ENCODE results near the gene ARMC5.

The ARMC5 gene

DNA sequence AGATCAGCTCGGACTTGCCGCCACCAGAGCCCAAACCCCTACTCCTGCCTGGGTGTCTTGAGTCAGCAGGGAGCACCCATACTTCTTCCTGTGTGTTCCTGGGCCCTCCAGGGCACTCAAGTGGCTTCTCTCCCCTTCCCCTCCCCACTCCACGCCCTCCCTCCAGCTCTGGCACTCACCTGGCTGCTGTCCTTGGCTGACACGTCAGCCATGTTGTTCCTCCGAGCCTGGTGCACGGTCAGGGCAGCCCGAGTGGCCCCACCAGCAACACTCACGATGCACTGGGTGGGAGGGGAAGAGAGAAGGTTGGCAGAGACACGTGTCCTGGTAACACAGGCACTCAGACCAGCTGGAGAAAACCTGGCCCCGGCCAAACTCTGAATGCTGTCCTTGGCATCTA, 37.4 kb downstream of the ARMC5 start:
- H3K9ac ChIP-seq (ENCODE audit: low read length) = no peak overlapping the region
- H4K20me1 ChIP-seq (ENCODE audit: insufficient read depth, low read length) = no peaks in the 10 kb centered on the region
- no peaks in the 10 kb centered on the region for H3K36me3 ChIP-seq (replicated peaks; ENCODE audit: insufficient read depth, low read length)
- H3F3A ChIP-seq (ENCODE audit: insufficient read depth, low read length) = no peaks in the 10 kb centered on the region
- no peaks in the 10 kb centered on the region for H3K4me1 ChIP-seq (ENCODE audit: low read length)
- no peak overlapping the region for H3K27ac ChIP-seq (ENCODE audit: low read length)
- DNase-seq = no peak
- H3K4me2 ChIP-seq (ENCODE audit: low read depth, low read length) = no peak overlapping the region
- no peaks in the 10 kb centered on the region for H3K9me2 ChIP-seq (replicated peaks; ENCODE audit: insufficient read depth, low read length)
- H2AFZ ChIP-seq (ENCODE audit: low read length) = no peak overlapping the region
- no peak for TF ChIP-seq EZH2phosphoT487 (IDR thresholded peaks at IDR 0.05; ENCODE audit: low read length)
- no peak for TF ChIP-seq CTCF (IDR thresholded peaks at IDR 0.05; ENCODE audit: low read length)
- TF ChIP-seq EZH2 (optimal IDR thresholded peaks at IDR 0.05; ENCODE audit: low read depth, low read length) = no peak
- H3K79me2 ChIP-seq (ENCODE audit: low read length) = no peaks in the 10 kb centered on the region
- H3K27me3 ChIP-seq (replicated peaks; ENCODE audit: insufficient read depth, low read length) = no peaks in the 10 kb centered on the region
- no peaks in the 10 kb centered on the region for H3K9me3 ChIP-seq (replicated peaks; ENCODE audit: insufficient read depth, low read length)
- H3K4me3 ChIP-seq (ENCODE audit: low read length) = no peak overlapping the region

- no peaks in the 10 kb centered on the region for H3K79me2 ChIP-seq (ENCODE audit: low read length)
- no peaks in the 10 kb centered on the region for H3K36me3 ChIP-seq (replicated peaks; ENCODE audit: insufficient read depth, low read length)
- DNase-seq = no peak
- no peaks in the 10 kb centered on the region for H3F3A ChIP-seq (ENCODE audit: insufficient read depth, low read length)
- H4K20me1 ChIP-seq (ENCODE audit: insufficient read depth, low read length) = no peaks in the 10 kb centered on the region
- no peak overlapping the region for H3K9ac ChIP-seq (ENCODE audit: low read length)
- H3K27ac ChIP-seq (ENCODE audit: low read length) = no peak overlapping the region
- H3K4me3 ChIP-seq (ENCODE audit: low read length) = no peak overlapping the region
- H3K27me3 ChIP-seq (replicated peaks; ENCODE audit: insufficient read depth, low read length) = no peaks in the 10 kb centered on the region
- no peaks in the 10 kb centered on the region for H3K9me3 ChIP-seq (replicated peaks; ENCODE audit: insufficient read depth, low read length)
- TF ChIP-seq EZH2 (optimal IDR thresholded peaks at IDR 0.05; ENCODE audit: low read depth, low read length) = no peak
- TF ChIP-seq EZH2phosphoT487 (IDR thresholded peaks at IDR 0.05; ENCODE audit: low read length) = no peak
- TF ChIP-seq CTCF (IDR thresholded peaks at IDR 0.05; ENCODE audit: low read length) = no peak
- H2AFZ ChIP-seq (ENCODE audit: low read length) = no peak overlapping the region
- H3K4me2 ChIP-seq (ENCODE audit: low read depth, low read length) = no peak overlapping the region
- H3K9me2 ChIP-seq (replicated peaks; ENCODE audit: insufficient read depth, low read length) = no peaks in the 10 kb centered on the region
- H3K4me1 ChIP-seq (ENCODE audit: low read length) = no peaks in the 10 kb centered on the region
These were observed 39.2 kb downstream of the ARMC5 start for GRCh38 chr16:31498493-31498892.

DNA sequence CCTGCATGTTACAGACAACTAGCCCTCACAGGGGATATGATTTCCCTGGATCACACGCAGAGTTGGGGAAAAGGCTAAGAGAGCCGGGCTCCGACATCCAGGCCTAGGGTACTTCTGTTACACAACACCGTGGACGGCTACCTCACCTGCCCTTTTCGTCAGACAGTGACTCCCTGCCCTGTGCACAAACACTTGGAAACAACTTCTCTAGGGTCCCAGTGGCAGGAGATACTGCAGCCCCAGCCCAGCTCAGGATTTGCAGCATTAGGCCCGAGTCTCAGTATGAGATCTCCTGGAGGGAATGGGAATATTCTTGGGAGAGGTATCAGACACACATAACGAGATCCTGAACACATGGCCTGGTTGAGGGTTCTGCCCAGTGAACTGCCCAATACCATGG, 40.6 kb downstream of the ARMC5 start:
- H3K27me3 ChIP-seq (replicated peaks; ENCODE audit: insufficient read depth, low read length) = no peaks in the 10 kb centered on the region
- no peak overlapping the region for H3K4me3 ChIP-seq (ENCODE audit: low read length)
- H3K36me3 ChIP-seq (replicated peaks; ENCODE audit: insufficient read depth, low read length) = no peaks in the 10 kb centered on the region
- H3K9me3 ChIP-seq (replicated peaks; ENCODE audit: insufficient read depth, low read length) = no peaks in the 10 kb centered on the region
- TF ChIP-seq EZH2phosphoT487 (IDR thresholded peaks at IDR 0.05; ENCODE audit: low read length) (no peak), CTCF (IDR thresholded peaks at IDR 0.05; ENCODE audit: low read length) (no peak), EZH2 (optimal IDR thresholded peaks at IDR 0.05; ENCODE audit: low read depth, low read length) (no peak)
- no peaks in the 10 kb centered on the region for H4K20me1 ChIP-seq (ENCODE audit: insufficient read depth, low read length)
- no peak overlapping the region for H2AFZ ChIP-seq (ENCODE audit: low read length)
- no peak overlapping the region for H3K9ac ChIP-seq (ENCODE audit: low read length)
- no peaks in the 10 kb centered on the region for H3K9me2 ChIP-seq (replicated peaks; ENCODE audit: insufficient read depth, low read length)
- H3K27ac ChIP-seq (ENCODE audit: low read length) = no peak overlapping the region
- no peak overlapping the region for H3K4me2 ChIP-seq (ENCODE audit: low read depth, low read length)
- no peak for DNase-seq
- no peaks in the 10 kb centered on the region for H3K4me1 ChIP-seq (ENCODE audit: low read length)
- H3K79me2 ChIP-seq (ENCODE audit: low read length) = no peaks in the 10 kb centered on the region
- no peaks in the 10 kb centered on the region for H3F3A ChIP-seq (ENCODE audit: insufficient read depth, low read length)
